ENCODE data around the gene PHF14.
"Not testable (repeated sequence)": the region's sequence is repeated elsewhere in the genome, so short reads cannot be mapped to it uniquely, and the experiment has no call there.

Gene PHF14

GRCh38 chr7:10995482-10996166, 22.0 kb downstream of the PHF14 start:
- DNase-seq: not testable (repeated sequence)

- no peak for DNase-seq
These were observed 25.5 kb downstream of the PHF14 start for GRCh38 chr7:10998996-10999757.

- DNase-seq: no peak
These were observed 31.5 kb downstream of the PHF14 start for GRCh38 chr7:11005202-11005601.

- DNase-seq: no peak
These were observed 32.6 kb downstream of the PHF14 start for GRCh38 chr7:11006291-11006690.

- no peak for DNase-seq
These were observed 36.0 kb downstream of the PHF14 start for GRCh38 chr7:11009631-11010030.

- DNase-seq: peak; percentile 13
These were observed 47.8 kb downstream of the PHF14 start for GRCh38 chr7:11021468-11021867.

- DNase-seq: no peak
These were observed 53.0 kb downstream of the PHF14 start for GRCh38 chr7:11026452-11027359.

GRCh38 chr7:11035661-11036060, 62.0 kb downstream of the PHF14 start:
- DNase-seq: no peak

GRCh38 chr7:11039974-11040373, 66.3 kb downstream of the PHF14 start:
- DNase-seq: no peak

GRCh38 chr7:11054033-11054432, 80.4 kb downstream of the PHF14 start:
- DNase-seq: no peak

GRCh38 chr7:11060893-11061292, 87.2 kb downstream of the PHF14 start:
- DNase-seq: no peak

GRCh38 chr7:11062110-11062509, 88.4 kb downstream of the PHF14 start:
- DNase-seq: no peak

- DNase-seq: no peak
These were observed 95.9 kb downstream of the PHF14 start for GRCh38 chr7:11069591-11069990.

- DNase-seq: no peak
These were observed 104.1 kb downstream of the PHF14 start for GRCh38 chr7:11077816-11078215.

GRCh38 chr7:11078247-11078834, 104.7 kb downstream of the PHF14 start:
- DNase-seq: no peak

- DNase-seq: no peak
These were observed 106.2 kb downstream of the PHF14 start for GRCh38 chr7:11079907-11080306.

GRCh38 chr7:11082121-11082520, 108.4 kb downstream of the PHF14 start:
- DNase-seq: no peak

GRCh38 chr7:11082552-11083213, 109.0 kb downstream of the PHF14 start:
- DNase-seq: no peak

- DNase-seq: no peak
These were observed 109.5 kb downstream of the PHF14 start for GRCh38 chr7:11083214-11083568.

- DNase-seq: no peak
These were observed 130.9 kb downstream of the PHF14 start for GRCh38 chr7:11104578-11104977.

- DNase-seq: no peak
These were observed 136.0 kb downstream of the PHF14 start for GRCh38 chr7:11109659-11110058.

GRCh38 chr7:11120068-11120664, 146.5 kb downstream of the PHF14 start:
- DNase-seq: no peak

Measured in NCI-H2171 (cell line).